Activated effector memory CD4-positive, alpha-beta T cell treated with Interleukin-2 at 50 U/mL for 16 hours (primary cell): ENCODE data around the gene LRMDA.

Experiments
- DNase-seq: peaks from one replicate; pipeline ENCODE4 v3.0.0-alpha.2; 2020

Gene LRMDA

GRCh38 chr10:76150876-76151288 is 719.5 kb downstream of the LRMDA start:
- DNase-seq, result no peak

DNA sequence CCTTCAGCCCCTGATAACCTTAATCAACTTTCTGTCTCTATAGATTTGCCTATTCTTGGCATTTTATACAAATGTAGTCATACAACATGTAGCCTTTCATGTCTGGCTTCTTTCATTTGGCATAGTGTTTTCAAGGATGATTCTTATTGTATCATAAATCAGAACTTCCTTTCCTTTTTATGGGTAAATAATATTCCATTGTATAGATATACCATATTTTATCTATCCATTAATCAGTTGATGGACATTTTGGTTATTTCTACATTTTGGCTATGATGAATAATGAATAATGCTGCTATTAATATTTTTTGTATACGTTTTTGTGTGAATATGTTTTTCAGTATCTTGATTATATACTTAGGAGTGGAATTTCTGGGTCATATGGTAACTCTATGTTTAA is 720.8 kb downstream of the LRMDA start:
- DNase-seq, result no peak

- no peak for DNase-seq
Measured at GRCh38 chr10:76155961-76156360, 724.5 kb downstream of the LRMDA start.

DNA sequence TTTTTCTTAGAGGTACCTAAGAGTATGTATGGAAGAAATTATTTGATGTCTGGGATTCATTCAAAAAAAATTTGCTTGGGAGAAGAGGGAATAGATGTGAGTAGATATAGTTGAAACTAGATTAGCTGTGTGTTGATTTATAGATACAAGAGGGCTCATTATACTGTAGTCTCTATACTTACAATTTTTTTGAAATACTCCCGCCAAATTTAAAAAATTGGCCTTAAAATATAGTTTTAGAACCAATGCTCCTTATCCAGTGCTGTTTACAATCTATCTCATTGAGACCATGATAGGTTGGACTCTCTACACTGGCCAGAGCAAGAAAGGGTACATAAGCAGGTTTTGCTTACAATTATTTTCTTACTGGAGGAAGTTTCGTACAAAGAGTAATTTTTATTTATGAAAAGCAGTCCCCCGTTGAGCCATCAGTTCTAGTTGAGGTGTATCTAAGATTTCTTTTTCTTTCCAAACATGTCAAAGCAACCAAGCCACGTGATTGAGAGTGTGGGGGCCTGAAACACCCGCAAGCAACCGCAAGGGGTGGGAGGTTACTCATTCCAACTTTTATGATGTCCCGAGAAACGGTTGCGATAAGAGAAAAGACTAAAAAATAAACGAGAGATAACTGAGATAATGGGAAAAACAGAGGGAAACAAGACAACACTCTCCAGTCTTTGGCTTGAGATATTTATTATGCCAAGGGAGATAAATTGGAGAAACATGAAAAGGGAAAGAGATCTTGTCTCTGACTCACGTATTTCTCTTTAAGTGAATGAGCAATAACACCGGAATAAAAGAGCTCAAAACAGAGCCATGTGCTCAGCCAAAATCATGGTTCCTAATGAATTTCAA is 729.2 kb downstream of the LRMDA start:
- no peak for DNase-seq

DNA sequence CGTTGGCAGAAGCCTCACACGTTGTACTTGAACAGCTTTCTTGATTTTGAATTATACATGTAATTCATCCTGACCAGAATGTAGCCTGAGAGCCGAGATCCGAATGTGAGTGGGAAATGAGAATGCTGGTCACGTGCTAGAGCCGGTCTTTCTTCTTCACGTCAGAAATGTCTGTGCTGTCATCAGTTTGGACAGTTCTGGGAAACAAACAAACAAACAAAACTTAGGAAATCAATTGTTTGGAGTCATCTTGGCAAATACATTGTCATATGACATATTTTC is 729.8 kb downstream of the LRMDA start:
- DNase-seq, result no peak

DNA sequence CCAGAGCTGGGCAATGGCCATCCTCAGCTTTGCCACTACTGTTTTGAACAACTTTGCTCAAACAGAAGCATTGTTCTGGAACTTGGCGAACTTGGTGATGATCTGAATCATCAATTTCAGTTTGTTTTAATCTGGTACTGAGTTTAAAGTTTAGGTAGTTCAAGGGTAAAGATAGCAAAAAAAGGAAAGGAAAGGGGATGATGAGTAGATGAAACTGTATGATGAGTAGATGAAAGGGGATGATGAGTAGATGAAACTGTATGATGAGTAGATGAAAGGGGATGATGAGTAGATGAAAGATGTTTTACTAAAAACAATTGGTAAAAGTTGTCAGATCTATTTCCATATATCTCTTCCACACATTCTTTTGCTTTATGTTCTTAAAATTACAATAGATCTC is 737.0 kb downstream of the LRMDA start:
- no peak for DNase-seq

DNA sequence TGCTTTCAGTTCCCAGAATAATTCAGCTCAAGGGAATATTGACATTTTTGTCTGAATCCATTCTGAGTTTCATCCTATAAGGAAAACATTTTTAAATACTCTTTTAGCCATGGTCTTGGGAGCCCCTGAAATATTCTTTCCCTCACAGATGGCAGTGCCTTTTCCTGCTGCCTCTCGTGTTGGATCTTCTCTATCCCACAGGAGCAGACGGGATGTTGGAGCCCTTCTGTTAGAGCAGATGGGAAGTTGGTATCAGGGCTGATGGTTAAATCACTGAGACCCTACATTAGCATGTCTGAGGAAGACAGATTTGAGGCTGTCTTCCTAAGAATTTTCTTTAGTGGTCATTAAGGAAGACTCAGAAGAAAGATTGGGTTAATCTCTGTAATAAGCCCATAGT is 737.8 kb downstream of the LRMDA start:
- no peak for DNase-seq

DNA sequence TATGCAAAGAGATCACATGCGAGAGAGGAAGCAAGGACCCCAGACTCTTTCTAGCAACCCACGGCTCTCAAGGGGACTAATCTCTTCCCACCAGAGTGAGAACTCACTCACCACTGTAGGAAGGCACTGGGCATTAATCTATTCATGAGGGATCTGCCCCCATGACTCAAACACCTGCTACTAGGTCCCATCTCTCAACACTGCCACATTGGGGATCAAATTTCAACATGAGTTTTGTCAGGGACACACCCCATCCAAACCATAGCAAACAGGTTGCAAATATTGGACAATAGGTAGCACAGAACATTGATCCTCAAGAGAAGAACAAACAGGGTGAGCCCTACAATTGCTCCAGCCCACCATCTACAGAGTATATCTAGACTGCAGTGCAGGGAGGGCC is 740.6 kb downstream of the LRMDA start:
- DNase-seq, result no peak

GRCh38 chr10:76175533-76176165 is 744.2 kb downstream of the LRMDA start:
- no peak for DNase-seq

DNA sequence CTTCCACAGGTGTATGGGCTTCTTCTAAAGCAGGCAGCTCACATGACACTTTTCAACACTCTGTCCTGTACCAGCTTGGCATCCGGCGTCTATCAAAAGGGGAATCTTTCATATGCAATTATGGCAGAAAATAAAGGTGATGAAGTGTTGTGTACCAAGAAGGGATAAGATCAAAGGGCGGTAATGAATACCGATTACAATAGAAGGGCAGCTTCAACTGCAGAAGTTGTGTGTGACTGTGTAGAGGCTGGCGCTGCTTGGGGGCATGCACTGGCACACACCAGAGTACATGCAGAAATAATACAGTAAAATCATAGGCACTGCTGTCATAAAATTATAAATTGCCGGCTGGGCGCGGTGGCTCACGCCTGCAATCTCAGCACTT is 744.7 kb downstream of the LRMDA start:
- no peak for DNase-seq

- DNase-seq, result no peak
Measured at GRCh38 chr10:76177936-76178335, 746.5 kb downstream of the LRMDA start.

DNA sequence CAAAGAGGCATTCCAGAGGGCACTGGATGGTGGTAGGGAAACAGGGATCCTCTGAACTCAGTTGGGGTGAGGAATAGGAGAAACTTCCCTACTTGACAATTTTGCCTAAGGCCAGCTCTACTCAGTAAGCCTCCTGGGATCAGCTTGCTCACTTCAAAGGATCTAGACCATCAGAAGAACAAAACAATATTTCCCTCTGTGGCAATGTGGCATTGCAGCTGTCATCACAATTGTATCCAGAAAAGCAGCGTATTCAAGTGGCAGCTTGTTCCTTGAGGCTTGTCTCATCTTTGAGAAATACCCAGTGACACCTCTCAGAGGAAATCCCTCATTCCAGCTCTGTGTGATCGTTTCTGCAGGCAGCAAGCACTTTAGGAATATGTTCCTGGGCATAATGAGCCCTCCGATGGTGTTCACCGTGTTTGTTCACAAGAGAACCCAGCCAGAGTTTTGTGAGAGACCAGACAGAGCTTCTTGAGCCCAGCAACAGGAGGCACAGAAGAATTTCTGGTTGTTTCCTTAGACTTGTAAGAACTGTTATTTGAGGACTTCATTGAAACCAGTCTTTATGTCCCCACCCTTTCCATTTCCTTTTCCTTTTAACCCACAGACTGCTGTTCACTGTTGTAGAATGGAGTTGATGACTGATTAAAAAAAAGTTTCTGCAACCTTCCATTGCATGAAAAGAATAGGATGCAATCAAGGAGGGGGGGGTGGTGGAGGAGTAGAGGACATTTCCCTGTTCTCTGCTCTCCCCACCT is 747.3 kb downstream of the LRMDA start:
- no peak for DNase-seq

- DNase-seq, result no peak
Measured at GRCh38 chr10:76179806-76180205, 748.4 kb downstream of the LRMDA start.

DNA sequence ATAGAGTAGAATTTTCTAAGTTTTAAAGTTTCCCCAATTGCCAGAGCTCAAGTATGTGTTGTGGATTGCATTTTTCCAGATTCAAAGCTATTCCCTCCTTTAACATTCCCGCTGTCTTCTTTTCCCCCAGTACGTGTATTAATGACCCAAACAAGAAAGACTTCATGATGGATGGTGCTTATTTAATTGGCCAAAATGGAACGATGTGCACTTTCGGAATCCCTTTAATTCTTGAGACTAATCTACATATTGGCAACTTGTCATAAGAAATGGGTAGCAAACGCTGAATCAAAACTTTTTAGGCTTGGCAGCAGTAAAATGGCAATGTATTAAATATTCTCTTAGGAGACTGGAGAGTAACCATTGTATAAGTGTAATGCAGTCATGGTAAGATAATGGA is 753.2 kb downstream of the LRMDA start:
- DNase-seq, result no peak

GRCh38 chr10:76185471-76186301 is 754.3 kb downstream of the LRMDA start:
- no peak for DNase-seq

DNA sequence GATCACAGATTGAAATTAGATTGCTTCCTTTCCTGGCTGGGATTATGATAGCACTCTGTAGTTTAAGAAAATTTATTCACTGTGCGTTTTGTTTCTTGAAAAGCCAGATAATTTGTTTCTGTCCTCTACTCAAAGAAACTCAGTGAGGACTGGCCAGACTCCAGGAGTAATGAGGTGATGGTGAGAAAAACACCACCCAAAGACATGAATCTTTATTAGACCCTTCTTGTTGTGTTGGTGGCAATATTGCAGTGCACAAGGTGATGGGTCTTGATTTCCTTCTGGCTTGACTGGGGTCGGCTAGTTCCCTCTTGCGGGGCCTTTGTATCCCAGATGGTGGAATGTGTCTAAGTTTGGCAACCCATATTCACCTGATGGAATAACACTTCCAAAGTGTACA is 756.8 kb downstream of the LRMDA start:
- DNase-seq, result no peak

DNA sequence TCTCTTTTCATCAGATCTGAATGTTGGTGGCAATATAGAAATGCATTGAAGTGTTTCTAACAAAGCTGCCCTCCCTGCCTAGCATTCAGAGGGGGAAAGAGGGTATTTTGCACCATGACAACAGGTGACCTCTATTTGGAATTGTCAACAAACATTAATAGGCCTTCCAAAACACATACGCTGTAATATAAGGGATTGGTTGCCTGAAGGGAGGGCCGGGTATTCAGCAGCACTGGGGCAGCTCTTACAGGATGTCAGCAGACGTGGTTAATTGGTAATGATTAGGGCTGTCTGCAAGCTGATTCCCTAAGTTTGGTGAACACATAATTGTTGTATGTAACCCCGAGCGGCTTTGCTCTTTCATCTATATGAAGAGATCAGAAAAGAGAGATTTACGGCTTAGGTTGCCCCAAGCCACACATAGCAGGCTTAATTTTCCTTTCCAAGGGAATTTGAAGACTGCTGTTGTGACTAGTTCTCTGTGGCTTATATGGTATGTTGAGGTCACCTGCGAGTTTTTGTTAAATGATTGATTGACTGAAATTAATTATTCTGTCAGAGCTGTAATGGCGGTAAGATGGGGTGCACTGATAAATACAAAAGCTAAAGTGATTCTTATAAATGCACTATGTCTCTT is 759.3 kb downstream of the LRMDA start:
- DNase-seq, result no peak

DNA sequence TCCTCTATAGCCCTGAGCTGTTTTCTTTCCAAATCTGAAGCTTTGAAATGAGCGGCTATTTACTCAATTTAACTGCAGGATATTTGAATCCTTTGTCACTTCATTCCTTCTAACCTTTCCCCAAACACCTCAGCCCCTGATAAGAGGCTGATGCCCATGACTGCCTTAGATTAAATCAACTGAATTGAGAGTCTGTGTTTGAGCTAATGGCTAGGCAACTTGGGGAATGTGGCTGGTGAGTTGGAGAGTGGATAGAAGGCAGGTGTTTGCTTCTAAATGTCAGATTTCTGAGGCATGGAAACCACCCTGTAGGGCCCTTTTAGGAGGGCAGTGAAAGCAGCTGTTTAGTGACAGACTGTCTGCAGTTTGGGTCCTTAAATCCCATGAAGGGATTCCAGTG is 759.9 kb downstream of the LRMDA start:
- no peak for DNase-seq

DNA sequence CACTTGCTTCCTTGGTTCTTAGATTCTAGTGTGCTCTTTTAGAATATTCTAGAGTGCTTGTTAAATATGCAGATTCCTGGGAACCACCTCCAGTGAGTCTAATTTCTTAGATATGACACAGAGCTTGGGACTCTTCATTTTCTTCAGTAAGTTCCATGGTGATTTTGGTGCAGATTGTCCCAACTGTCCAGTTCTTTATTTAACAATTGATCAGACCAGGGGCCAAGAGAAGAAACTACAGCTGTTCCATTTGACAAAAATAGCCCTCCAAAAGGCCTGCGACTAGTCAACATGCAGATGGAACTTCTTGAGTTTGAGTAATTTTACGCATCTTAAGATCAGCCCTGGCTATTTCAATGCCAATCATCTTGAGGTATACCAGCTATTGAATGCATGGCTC is 760.7 kb downstream of the LRMDA start:
- no peak for DNase-seq

- DNase-seq, result no peak
Measured at GRCh38 chr10:76192694-76193320, 761.4 kb downstream of the LRMDA start.

GRCh38 chr10:76195654-76196390 is 764.4 kb downstream of the LRMDA start:
- DNase-seq, result no peak

DNA sequence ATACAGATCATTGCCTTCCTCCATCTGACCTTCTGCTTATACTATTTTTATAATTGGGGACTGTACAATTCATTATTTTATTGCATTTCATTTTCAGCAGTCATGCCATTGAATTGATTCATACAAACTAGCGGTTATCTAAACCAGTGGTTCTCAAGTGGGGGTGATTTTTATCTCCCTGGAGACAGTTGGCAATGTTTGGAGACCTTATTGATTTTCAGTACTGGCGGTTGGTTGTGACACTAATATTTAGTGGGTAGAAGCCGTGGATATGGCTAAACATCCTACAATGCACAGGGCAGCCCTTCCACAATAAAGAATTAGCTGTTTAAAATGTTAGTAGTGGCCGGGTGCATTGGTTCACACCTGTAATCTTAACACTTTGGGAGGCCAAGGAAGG is 765.9 kb downstream of the LRMDA start:
- no peak for DNase-seq
